HepG2 (cell line): ENCODE results near the gene ZFHX3. TPM values are rescaled to one million over a fixed set of nuclear protein-coding genes. Genes with fewer than 3 reads are reported as not detected.

ENCODE experiments used
- ATAC-seq: fragments of 200-7000 bp; cut with Tn5 transposase; 3 replicates; pipeline ENCODE4 v1.9.1; 2020; ENCODE audit warnings: mild to moderate bottlenecking, moderate library complexity
- BruUV-seq: library from RNA; stranded (reverse); fragments of 400-500 nt; replicated peaks from 2 replicates; lab custom pipeline; 2021; lab: Mats Ljungman, UMichigan
- CTCF ChIA-PET: fragments of 300-600 bp; formaldehyde crosslinking; extraction: SDS; loops from one replicate; lab custom pipeline; 2021; ENCODE audit warnings: low total read pairs, inconsistent platforms, low intra/inter-chr PET ratio; lab: Yijun Ruan, JAX
- POLR2A ChIA-PET: fragments of 350-600 bp; sonication (Branson Sonifier 250); formaldehyde crosslinking; loops from one replicate; lab custom pipeline; 2020; ENCODE audit warnings: antibody characterized with exemption, inconsistent platforms; lab: Yijun Ruan, JAX
- DNase-seq: peaks from one replicate; pipeline ENCODE4 v3.0.0-alpha.2; 2015; ENCODE audit warnings: low spot score
- FAIRE-seq: peaks from 3 replicates; lab custom pipeline; 2011; peaks lifted over from hg19 to GRCh38; lab: Jason Lieb, UNC
- H2AFZ ChIP-seq: one replicate; pipeline ENCODE4 v1.6.1; 2011; ENCODE audit warnings: low read length, inconsistent platforms
- H3K27ac ChIP-seq: fragments of 300-600 bp; 3 replicates; pipeline ENCODE4 v1.8.0; 2011; ENCODE audit warnings: mixed run types, mild to moderate bottlenecking, mixed read lengths, low read length, inconsistent platforms; ENCODE audit not compliant: insufficient read depth; ENCODE audit errors: extremely low read length
- H3K27me3 ChIP-seq, 2 experiments: fragments of 200-600 bp in 1 of 2; 2 replicates in 1 of 2; 3 replicates in 1 of 2; pipeline versions ENCODE4 v1.6.0 to v1.8.0; 2011; ENCODE audit warnings: low read length in 2 of 2, mild to moderate bottlenecking in 2 of 2, moderate library complexity in 2 of 2, inconsistent platforms in 1 of 2; ENCODE audit not compliant: insufficient read depth in 2 of 2, control insufficient read depth in 1 of 2
- H3K36me3 ChIP-seq, 2 experiments: fragments of 200-600 bp in 1 of 2; replicated peaks in 1 of 2; 2 replicates in 1 of 2; 3 replicates in 1 of 2; pipeline versions ENCODE4 v1.5.1 to v1.8.0; 2011; ENCODE audit warnings: low read length in 2 of 2, inconsistent platforms in 1 of 2; ENCODE audit not compliant: insufficient read depth in 2 of 2, control insufficient read depth in 1 of 2
- H3K4me1 ChIP-seq: 2 replicates; pipeline ENCODE4 v1.5.1; 2012; ENCODE audit warnings: low read length, inconsistent platforms; ENCODE audit not compliant: insufficient read depth
- H3K4me2 ChIP-seq: 2 replicates; pipeline ENCODE4 v1.6.0; 2011; ENCODE audit warnings: low read depth, low read length, inconsistent platforms
- H3K4me3 ChIP-seq, 3 experiments: fragments of 200-600 bp in 1 of 3; sonication (generic), shearing (Covaris generic) in 1 of 3; replicated peaks in 1 of 3; 2 replicates each; pipeline ENCODE4 v1.5.1; 2011 to 2016; ENCODE audit warnings: low read length in 3 of 3, inconsistent platforms in 2 of 3, low read depth in 2 of 3, mild to moderate bottlenecking in 2 of 3, control low read depth in 1 of 3, mixed read lengths in 1 of 3; ENCODE audit not compliant: insufficient read depth in 1 of 3
- H3K79me2 ChIP-seq: one replicate; pipeline ENCODE4 v1.6.1; 2011; ENCODE audit warnings: low read length, inconsistent platforms; ENCODE audit not compliant: insufficient read depth
- H3K9ac ChIP-seq: 2 replicates; pipeline ENCODE4 v1.6.0; 2011; ENCODE audit warnings: mild to moderate bottlenecking, low read depth, low read length, inconsistent platforms; ENCODE audit not compliant: insufficient read depth
- H3K9me3 ChIP-seq: 2 replicates; pipeline ENCODE4 v1.5.1; 2012; ENCODE audit warnings: mild to moderate bottlenecking, low read length
- H4K20me1 ChIP-seq: 2 replicates; pipeline ENCODE4 v1.6.0; 2011; ENCODE audit warnings: inconsistent platforms, mild to moderate bottlenecking, low read length, moderate library complexity; ENCODE audit not compliant: insufficient read depth
- ARNTL ChIP-seq: sonication (generic); formaldehyde crosslinking; IDR thresholded peaks from 2 replicates; pipeline ENCODE4 v1.4.0; 2020; ENCODE audit warnings: mild to moderate bottlenecking, missing genetic modification reagents
- CHCHD3 ChIP-seq: sonication (generic); formaldehyde crosslinking; IDR thresholded peaks from 2 replicates; pipeline ENCODE4 v1.8.0; 2022; ENCODE audit warnings: mild to moderate bottlenecking, missing genetic modification reagents, moderate library complexity
- GLI4 ChIP-seq: sonication (generic); formaldehyde crosslinking; IDR thresholded peaks from 2 replicates; pipeline ENCODE4 v1.5.1; 2020; ENCODE audit warnings: missing genetic modification reagents, mild to moderate bottlenecking, moderate library complexity, borderline replicate concordance
- HNRNPLL ChIP-seq: fragments of 200-400 bp; formaldehyde crosslinking; IDR thresholded peaks from 2 replicates; pipeline ENCODE4 v1.6.1; 2017; ENCODE audit warnings: mild to moderate bottlenecking, low read depth, low read length; ENCODE audit not compliant: poor library complexity, severe bottlenecking
- MED13 ChIP-seq: sonication (generic); formaldehyde crosslinking; IDR thresholded peaks from 2 replicates; pipeline ENCODE4 v1.5.0; 2020; ENCODE audit warnings: missing genetic modification reagents
- SETDB1 ChIP-seq: sonication (generic); formaldehyde crosslinking; IDR thresholded peaks from 2 replicates; pipeline ENCODE4 v1.5.1; 2020; ENCODE audit warnings: missing genetic modification reagents, mild to moderate bottlenecking, borderline replicate concordance
- ZEB1 ChIP-seq: IDR thresholded peaks from 2 replicates; pipeline ENCODE4 v1.6.1; 2012; ENCODE audit warnings: mild to moderate bottlenecking, low read depth, inconsistent platforms; ENCODE audit not compliant: insufficient replicate concordance
- ZNF501 ChIP-seq: sonication (generic); formaldehyde crosslinking; IDR thresholded peaks from 2 replicates; pipeline ENCODE4 v1.5.1; 2020; ENCODE audit warnings: mild to moderate bottlenecking, moderate library complexity, missing genetic modification reagents
- ZNF543 ChIP-seq: sonication (generic); formaldehyde crosslinking; IDR thresholded peaks from 2 replicates; pipeline ENCODE4 v1.4.0; 2020; ENCODE audit warnings: mild to moderate bottlenecking, missing genetic modification reagents
- ZNF556 ChIP-seq: sonication (generic); formaldehyde crosslinking; IDR thresholded peaks from 2 replicates; pipeline ENCODE4 v1.4.0; 2020; ENCODE audit warnings: mild to moderate bottlenecking, missing genetic modification reagents, borderline replicate concordance
- ZNF652 ChIP-seq: IDR thresholded peaks from 2 replicates; pipeline ENCODE4 v1.6.1; 2016; ENCODE audit warnings: low read depth, borderline replicate concordance
- ZNF749 ChIP-seq: sonication (generic); formaldehyde crosslinking; IDR thresholded peaks from 2 replicates; pipeline ENCODE4 v1.8.0; 2022; ENCODE audit warnings: mild to moderate bottlenecking, missing genetic modification reagents, moderate library complexity, borderline replicate concordance
- ZSCAN22 ChIP-seq: sonication (generic); formaldehyde crosslinking; IDR thresholded peaks from 2 replicates; pipeline ENCODE4 v1.4.0; 2020; ENCODE audit warnings: mild to moderate bottlenecking, missing genetic modification reagents
- WGBS: methylation state at CpG from one replicate; pipeline ENCODE4 v1.1.6; 2017; ENCODE audit warnings: low lambda C conversion rate; 5-methylcytosine and 5-hydroxymethylcytosine counted together
- in situ Hi-C: cut with HindIII; loops from 2 replicates; pipeline ENCODE4 v1.10.0; 2017; ENCODE audit warnings: low pct_unique_long_range_greater_than_20kb; ENCODE audit not compliant: extremely low pct_ligation_motif_present
- intact Hi-C: fragments of 100-400 bp; cut with micrococcal nuclease; formaldehyde crosslinking; loops from one replicate; pipeline ENCODE4 v1.10.0; 2022; ENCODE audit not compliant: unreplicated experiment
- polyA plus RNA-seq, 8 experiments: library from polyadenylated mRNA; depleted of rRNA in 3 of 8; stranded (reverse) in 7 of 8; unstranded in 1 of 8; fragments of >200 nt; fragmentation: Illumina TruSeq in 4 of 8; extraction: Trizol in 4 of 8; gene quantifications; 2 replicates each; pipeline versions ENCODE4 v1.2.1 to v1.2.3, GENCODE V29; 2011 to 2016; ENCODE audit warnings: low read depth in 4 of 8, missing spikeins in 1 of 8, mixed read lengths in 1 of 8; ENCODE audit not compliant: insufficient read depth in 1 of 8
- total RNA-seq, 5 experiments: library from RNA; depleted of rRNA; stranded (reverse); fragments of >200 nt; fragmentation: Illumina TruSeq; extraction: Trizol; gene quantifications; 2 replicates each; pipeline ENCODE4 v1.2.3, GENCODE V29; 2016; ENCODE audit warnings: low read depth in 1 of 5
- TF ChIP-seq, protein P1 (sequence below): sonication (generic); formaldehyde crosslinking; IDR thresholded peaks from 2 replicates; pipeline ENCODE4 v1.4.0; 2020; ENCODE audit warnings: missing genetic modification reagents
- TF ChIP-seq, protein P2 (sequence below): sonication (generic); formaldehyde crosslinking; IDR thresholded peaks from 2 replicates; pipeline ENCODE4 v1.8.0; 2022; ENCODE audit warnings: missing genetic modification reagents, mild to moderate bottlenecking, moderate library complexity, borderline replicate concordance
- TF ChIP-seq, protein P3 (sequence below): sonication (generic); formaldehyde crosslinking; IDR thresholded peaks from 2 replicates; pipeline ENCODE4 v1.4.0; 2020; ENCODE audit warnings: mild to moderate bottlenecking, missing genetic modification reagents

ZFHX3 gene
- total and polyA plus RNA-seq, 2 of the 13 experiments (the other 11 are each of a cell fraction or from before 2014, with no cell fraction given), result 5.0 to 6.0 TPM

DNA sequence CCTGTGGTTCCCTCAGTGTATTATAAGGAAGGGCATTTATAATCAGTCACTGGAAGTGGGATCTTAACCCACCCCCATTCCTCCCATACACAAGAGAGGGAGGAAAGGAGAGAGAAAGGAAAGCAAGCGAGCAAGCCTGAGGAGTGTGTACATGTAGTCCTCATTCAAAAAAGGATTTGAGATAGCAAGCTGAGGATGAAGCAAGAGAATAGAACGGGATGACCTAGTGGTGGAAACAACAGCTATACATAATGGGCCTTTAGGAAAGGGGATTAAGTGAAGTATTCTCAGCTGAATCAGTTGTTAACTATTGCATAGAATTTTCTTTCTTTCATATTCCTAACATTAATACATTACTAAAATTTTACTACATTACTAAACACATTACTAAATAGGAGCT is 281.4 kb downstream of the ZFHX3 start:
- in situ Hi-C loops, result no loop called here
- FAIRE-seq, result no peak
- TF ChIP-seq GLI4 (CRISPR knock-in tag), result no peak
- no peak for TF ChIP-seq ZNF749 (CRISPR knock-in tag)
- TF ChIP-seq MED13 (CRISPR knock-in tag), result no peak
- no peak for TF ChIP-seq ZEB1
- TF ChIP-seq ARNTL (CRISPR knock-in tag), result no peak
- no peak for TF ChIP-seq HNRNPLL
- TF ChIP-seq ZNF543 (CRISPR knock-in tag), result no peak
- TF ChIP-seq, protein P1, sequence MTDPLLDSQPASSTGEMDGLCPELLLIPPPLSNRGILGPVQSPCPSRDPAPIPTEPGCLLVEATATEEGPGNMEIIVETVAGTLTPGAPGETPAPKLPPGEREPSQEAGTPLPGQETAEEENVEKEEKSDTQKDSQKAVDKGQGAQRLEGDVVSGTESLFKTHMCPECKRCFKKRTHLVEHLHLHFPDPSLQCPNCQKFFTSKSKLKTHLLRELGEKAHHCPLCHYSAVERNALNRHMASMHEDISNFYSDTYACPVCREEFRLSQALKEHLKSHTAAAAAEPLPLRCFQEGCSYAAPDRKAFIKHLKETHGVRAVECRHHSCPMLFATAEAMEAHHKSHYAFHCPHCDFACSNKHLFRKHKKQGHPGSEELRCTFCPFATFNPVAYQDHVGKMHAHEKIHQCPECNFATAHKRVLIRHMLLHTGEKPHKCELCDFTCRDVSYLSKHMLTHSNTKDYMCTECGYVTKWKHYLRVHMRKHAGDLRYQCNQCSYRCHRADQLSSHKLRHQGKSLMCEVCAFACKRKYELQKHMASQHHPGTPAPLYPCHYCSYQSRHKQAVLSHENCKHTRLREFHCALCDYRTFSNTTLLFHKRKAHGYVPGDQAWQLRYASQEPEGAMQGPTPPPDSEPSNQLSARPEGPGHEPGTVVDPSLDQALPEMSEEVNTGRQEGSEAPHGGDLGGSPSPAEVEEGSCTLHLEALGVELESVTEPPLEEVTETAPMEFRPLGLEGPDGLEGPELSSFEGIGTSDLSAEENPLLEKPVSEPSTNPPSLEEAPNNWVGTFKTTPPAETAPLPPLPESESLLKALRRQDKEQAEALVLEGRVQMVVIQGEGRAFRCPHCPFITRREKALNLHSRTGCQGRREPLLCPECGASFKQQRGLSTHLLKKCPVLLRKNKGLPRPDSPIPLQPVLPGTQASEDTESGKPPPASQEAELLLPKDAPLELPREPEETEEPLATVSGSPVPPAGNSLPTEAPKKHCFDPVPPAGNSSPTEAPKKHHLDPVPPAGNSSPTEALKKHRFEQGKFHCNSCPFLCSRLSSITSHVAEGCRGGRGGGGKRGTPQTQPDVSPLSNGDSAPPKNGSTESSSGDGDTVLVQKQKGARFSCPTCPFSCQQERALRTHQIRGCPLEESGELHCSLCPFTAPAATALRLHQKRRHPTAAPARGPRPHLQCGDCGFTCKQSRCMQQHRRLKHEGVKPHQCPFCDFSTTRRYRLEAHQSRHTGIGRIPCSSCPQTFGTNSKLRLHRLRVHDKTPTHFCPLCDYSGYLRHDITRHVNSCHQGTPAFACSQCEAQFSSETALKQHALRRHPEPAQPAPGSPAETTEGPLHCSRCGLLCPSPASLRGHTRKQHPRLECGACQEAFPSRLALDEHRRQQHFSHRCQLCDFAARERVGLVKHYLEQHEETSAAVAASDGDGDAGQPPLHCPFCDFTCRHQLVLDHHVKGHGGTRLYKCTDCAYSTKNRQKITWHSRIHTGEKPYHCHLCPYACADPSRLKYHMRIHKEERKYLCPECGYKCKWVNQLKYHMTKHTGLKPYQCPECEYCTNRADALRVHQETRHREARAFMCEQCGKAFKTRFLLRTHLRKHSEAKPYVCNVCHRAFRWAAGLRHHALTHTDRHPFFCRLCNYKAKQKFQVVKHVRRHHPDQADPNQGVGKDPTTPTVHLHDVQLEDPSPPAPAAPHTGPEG, result no peak
- TF ChIP-seq ZNF652 (CRISPR knock-in tag), result no peak
- TF ChIP-seq ZNF501 (CRISPR knock-in tag), result no peak
- no peak for TF ChIP-seq ZSCAN22 (CRISPR knock-in tag)
- no peak for TF ChIP-seq ZNF556
- TF ChIP-seq, protein P2, sequence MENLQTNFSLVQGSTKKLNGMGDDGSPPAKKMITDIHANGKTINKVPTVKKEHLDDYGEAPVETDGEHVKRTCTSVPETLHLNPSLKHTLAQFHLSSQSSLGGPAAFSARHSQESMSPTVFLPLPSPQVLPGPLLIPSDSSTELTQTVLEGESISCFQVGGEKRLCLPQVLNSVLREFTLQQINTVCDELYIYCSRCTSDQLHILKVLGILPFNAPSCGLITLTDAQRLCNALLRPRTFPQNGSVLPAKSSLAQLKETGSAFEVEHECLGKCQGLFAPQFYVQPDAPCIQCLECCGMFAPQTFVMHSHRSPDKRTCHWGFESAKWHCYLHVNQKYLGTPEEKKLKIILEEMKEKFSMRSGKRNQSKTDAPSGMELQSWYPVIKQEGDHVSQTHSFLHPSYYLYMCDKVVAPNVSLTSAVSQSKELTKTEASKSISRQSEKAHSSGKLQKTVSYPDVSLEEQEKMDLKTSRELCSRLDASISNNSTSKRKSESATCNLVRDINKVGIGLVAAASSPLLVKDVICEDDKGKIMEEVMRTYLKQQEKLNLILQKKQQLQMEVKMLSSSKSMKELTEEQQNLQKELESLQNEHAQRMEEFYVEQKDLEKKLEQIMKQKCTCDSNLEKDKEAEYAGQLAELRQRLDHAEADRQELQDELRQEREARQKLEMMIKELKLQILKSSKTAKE, result no peak
- TF ChIP-seq CHCHD3 (CRISPR knock-in tag), result no peak
- TF ChIP-seq, protein P3, sequence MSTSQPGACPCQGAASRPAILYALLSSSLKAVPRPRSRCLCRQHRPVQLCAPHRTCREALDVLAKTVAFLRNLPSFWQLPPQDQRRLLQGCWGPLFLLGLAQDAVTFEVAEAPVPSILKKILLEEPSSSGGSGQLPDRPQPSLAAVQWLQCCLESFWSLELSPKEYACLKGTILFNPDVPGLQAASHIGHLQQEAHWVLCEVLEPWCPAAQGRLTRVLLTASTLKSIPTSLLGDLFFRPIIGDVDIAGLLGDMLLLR, result no peak
- TF ChIP-seq SETDB1 (CRISPR knock-in tag), result no peak

More for the DNA sequence above, 281.4 kb downstream of the ZFHX3 start:
- Histone ChIP-seq H3K27me3 (no peaks in the 10 kb centered on the region; a peak in 1 of 5 replicates), H3K9me3 (no peaks in the 10 kb centered on the region), H3K4me2 (no peak overlapping the region), H3K36me3 (no peaks in the 10 kb centered on the region), H3K4me1 (no peaks in the 10 kb centered on the region), H2AFZ (no peak overlapping the region), H3K79me2 (no peaks in the 10 kb centered on the region), H4K20me1 (no peaks in the 10 kb centered on the region), H3K4me3 (no peak overlapping the region), H3K9ac (no peak overlapping the region), H3K27ac (no peak overlapping the region)
- no TSS peak for BruUV-seq
- no peak for ATAC-seq
- intact Hi-C loops, result no loop called here
- ChIA-PET CTCF (no interaction called here), POLR2A (no interaction called here)
- WGBS, result 93% methylated on average over 2 of the region's 2 CpGs
- no peak for DNase-seq
